Uterus (tissue), 4 donors: Measurements from ENCODE around the gene SNX33. TPM values are rescaled to one million over a fixed set of nuclear protein-coding genes. Genes with fewer than 3 reads are reported as not detected.

Experiments
- DNase-seq, 2 donors: peaks; one replicate each; pipeline ENCODE4 v3.0.0-alpha.2; 2019 to 2020
- H3K27ac ChIP-seq, 2 donors: fragments of 200-600 bp; sonication (generic); 1 replicate in 1 of 2; 2 replicates in 1 of 2; pipeline ENCODE4 v1.5.1; 2016 to 2018
- H3K27me3 ChIP-seq, 2 donors: fragments of 200-600 bp; sonication (generic); one replicate each; pipeline ENCODE4 v1.5.1; 2018 to 2019; ENCODE audit warnings: control low read depth in 1 of 2
- H3K36me3 ChIP-seq, 2 donors: fragments of 200-600 bp; sonication (generic); one replicate each; pipeline ENCODE4 v1.5.1; 2019; ENCODE audit warnings: control low read depth in 1 of 2
- H3K4me1 ChIP-seq, 2 donors: fragments of 200-600 bp; sonication (generic); one replicate each; pipeline ENCODE4 v1.5.1; 2018 to 2019; ENCODE audit warnings: control low read depth in 1 of 2
- H3K4me3 ChIP-seq, 2 donors: fragments of 200-600 bp; sonication (generic); 1 replicate in 1 of 2; 2 replicates in 1 of 2; pipeline ENCODE4 v1.5.1; 2018 to 2019; ENCODE audit warnings: mild to moderate bottlenecking in 1 of 2
- H3K9me3 ChIP-seq, 2 donors: fragments of 200-600 bp; sonication (generic); one replicate each; pipeline ENCODE4 v1.5.1; 2019; ENCODE audit warnings: control low read depth in 1 of 2
- CTCF ChIP-seq, 4 experiments: fragments of 200-600 bp in 2 of 4; fragments of 450-650 bp in 2 of 4; sonication (generic) in 2 of 4; IDR thresholded peaks; one replicate each; pipeline ENCODE4 v1.5.1; 2016 to 2019; ENCODE audit warnings: antibody characterized with exemption in 4 of 4, mild to moderate bottlenecking in 2 of 4, moderate library complexity in 1 of 4
- POLR2A ChIP-seq, 2 donors: fragments of 450-650 bp; IDR thresholded peaks; one replicate each; pipeline ENCODE4 v1.6.1; 2016; ENCODE audit warnings: antibody characterized with exemption in 2 of 2, mild to moderate bottlenecking in 1 of 2, moderate library complexity in 1 of 2
- intact Hi-C: fragments of 100-400 bp; cut with DNase I; formaldehyde crosslinking; loops from one replicate; pipeline ENCODE4 v1.15.1; 2023; ENCODE audit warnings: low total_unique reads
- total RNA-seq, 4 donors: library from RNA; depleted of rRNA in 3 of 4; stranded (reverse); fragments of >200 nt in 3 of 4; gene quantifications; one replicate each; pipeline versions ENCODE4 v1.1.0 to v1.2.4, GENCODE V29; 2014 to 2023
- donor health status: DM: yes; HTN: yes; CAD: no.

Gene SNX33
- total RNA-seq, 4 donors from 2014 or later: 8.7 to 43.6 (median 28.2) TPM

- no peak for TF ChIP-seq POLR2A (IDR thresholded peaks at IDR 0.05)
- H3K4me3 ChIP-seq: no peak overlapping the region
- peaks cover 3 to 11% of the 10 kb centered on the region in 2 donors for H3K4me1 ChIP-seq
- no peaks in the 10 kb centered on the region for H3K36me3 ChIP-seq
- intact Hi-C loops: loop anchor here (5.0 kb wide), 1 partner anchor 45 kb away; no protein-coding TSS in a partner anchor
- no peaks in the 10 kb centered on the region for H3K27me3 ChIP-seq
- no peak for DNase-seq
- H3K9me3 ChIP-seq: no peaks in the 10 kb centered on the region
- peak overlapping the region; percentile 69 to 88 for H3K27ac ChIP-seq
These were observed 10.3 kb upstream of the SNX33 start for GRCh38 chr15:75637245-75638009.

GRCh38 chr15:75639191-75639708 is 8.5 kb upstream of the SNX33 start:
- Histone ChIP-seq H3K4me3 (peak overlapping the region; percentile 58 to 86), H3K27ac (peak overlapping the region; percentile 80 to 88), H3K9me3 (no peaks in the 10 kb centered on the region), H3K36me3 (no peaks in the 10 kb centered on the region), H3K27me3 (no peaks in the 10 kb centered on the region), H3K4me1 (peaks cover 3 to 11% of the 10 kb centered on the region in 2 donors)
- TF ChIP-seq CTCF (IDR thresholded peaks at IDR 0.05): no peak
- TF ChIP-seq POLR2A (IDR thresholded peaks at IDR 0.05): no peak
- no peak for DNase-seq
- intact Hi-C loops: loop anchor here (5.0 kb wide), 1 partner anchor 43 kb away; no protein-coding TSS in a partner anchor

GRCh38 chr15:75639709-75640482 is 7.8 kb upstream of the SNX33 start, which contains the start of gene IMP3:
IMP3 (minus strand) TSS chr15:75640224; CDS start chr15:75640168, 56 bp downstream.
- H3K27me3 ChIP-seq: no peaks in the 10 kb centered on the region
- no peaks in the 10 kb centered on the region for H3K36me3 ChIP-seq
- peaks cover 3 to 11% of the 10 kb centered on the region in 2 donors for H3K4me1 ChIP-seq
- H3K9me3 ChIP-seq: no peaks in the 10 kb centered on the region
- intact Hi-C loops: loop anchor here (5.0 kb wide), 1 partner anchor 42 kb away; no protein-coding TSS in a partner anchor
- peak within 1 kb of the TSS; percentile 58 to 86 for H3K4me3 ChIP-seq
- peak in 2 of 4 experiments; percentile 5 to 11 for TF ChIP-seq CTCF (IDR thresholded peaks at IDR 0.05)
- TF ChIP-seq POLR2A (IDR thresholded peaks at IDR 0.05): peak; percentile 96 to 97
- DNase-seq: peak; percentile 95 to 96
- H3K27ac ChIP-seq: peak within 1 kb of the TSS; percentile 88

GRCh38 chr15:75640483-75641178 is 7.1 kb upstream of the SNX33 start:
- peak overlapping the region; percentile 88 for H3K27ac ChIP-seq
- intact Hi-C loops: no loop called here
- TF ChIP-seq POLR2A (IDR thresholded peaks at IDR 0.05) (no peak), CTCF (IDR thresholded peaks at IDR 0.05) (peak in 1 of 4 experiments; percentile 32)
- H3K36me3 ChIP-seq: no peaks in the 10 kb centered on the region
- H3K4me3 ChIP-seq: peak overlapping the region; percentile 58 to 86
- no peaks in the 10 kb centered on the region for H3K27me3 ChIP-seq
- H3K4me1 ChIP-seq: peaks cover 3 to 11% of the 10 kb centered on the region in 2 donors
- no peaks in the 10 kb centered on the region for H3K9me3 ChIP-seq
- DNase-seq: no peak

GRCh38 chr15:75641179-75641503 is 6.6 kb upstream of the SNX33 start:
- Histone ChIP-seq H3K27ac (peak overlapping the region; percentile 88), H3K4me3 (no peak overlapping the region)

More at GRCh38 chr15:75641179-75641503, 6.6 kb upstream of the SNX33 start:
- DNase-seq: no peak
- Histone ChIP-seq H3K4me1 (peaks cover 3 to 12% of the 10 kb centered on the region in 2 donors), H3K36me3 (no peaks in the 10 kb centered on the region), H3K27me3 (no peaks in the 10 kb centered on the region), H3K9me3 (no peaks in the 10 kb centered on the region)
- intact Hi-C loops: no loop called here
- no peak for TF ChIP-seq CTCF (IDR thresholded peaks at IDR 0.05)
- no peak for TF ChIP-seq POLR2A (IDR thresholded peaks at IDR 0.05)
